GM19193 (cell line): ENCODE data around the gene NTM.

Source experiments
- POLR2A ChIP-seq: IDR thresholded peaks from 4 replicates; pipeline ENCODE4 v1.6.1; 2011; ENCODE audit not compliant: insufficient read depth, insufficient read length; ENCODE audit errors: extremely low read depth

NTM gene

GRCh38 chr11:132330515-132330914, 960.1 kb downstream of the NTM start:
- no peak for TF ChIP-seq POLR2A

GRCh38 chr11:132332521-132332920, 962.1 kb downstream of the NTM start:
- no peak for TF ChIP-seq POLR2A

GRCh38 chr11:132334769-132335280, 964.4 kb downstream of the NTM start:
- no peak for TF ChIP-seq POLR2A

GRCh38 chr11:132335311-132335710, 964.9 kb downstream of the NTM start:
- TF ChIP-seq POLR2A = no peak

GRCh38 chr11:132336781-132337535, 966.5 kb downstream of the NTM start:
- TF ChIP-seq POLR2A = no peak

GRCh38 chr11:132337819-132338416, 967.5 kb downstream of the NTM start:
- no peak for TF ChIP-seq POLR2A

GRCh38 chr11:132342408-132342807, 972.0 kb downstream of the NTM start:
- no peak for TF ChIP-seq POLR2A

GRCh38 chr11:132343445-132344175, 973.2 kb downstream of the NTM start:
- TF ChIP-seq POLR2A = no peak

- no peak for TF ChIP-seq POLR2A
Measured at GRCh38 chr11:132346558-132347148, 976.2 kb downstream of the NTM start.

- no peak for TF ChIP-seq POLR2A
Measured at GRCh38 chr11:132347156-132348090, 977.0 kb downstream of the NTM start.

- no peak for TF ChIP-seq POLR2A
Measured at GRCh38 chr11:132349811-132350733, 979.7 kb downstream of the NTM start.

GRCh38 chr11:132351050-132351449, 980.6 kb downstream of the NTM start:
- no peak for TF ChIP-seq POLR2A

- no peak for TF ChIP-seq POLR2A
Measured at GRCh38 chr11:132352497-132352896, 982.1 kb downstream of the NTM start.
